Panc1 (cell line): ENCODE data around the gene LCE7A. TPM values are rescaled to one million over a fixed set of nuclear protein-coding genes. Genes with fewer than 3 reads are reported as not detected.

Experiments used
- ATAC-seq: fragments of 200-7000 bp; cut with Tn5 transposase; 2 replicates; pipeline ENCODE4 v1.9.1; 2020; ENCODE audit warnings: mild to moderate bottlenecking, moderate library complexity
- BruUV-seq: library from RNA; stranded (reverse); fragments of 400-500 nt; replicated peaks from 2 replicates; lab custom pipeline; 2021; lab: Mats Ljungman, UMichigan
- CTCF ChIA-PET: fragments of 300-600 bp; sonication (Branson Sonifier 250); formaldehyde crosslinking; loops from one replicate; lab custom pipeline; 2022; ENCODE audit warnings: antibody characterized with exemption; lab: Charles Lee
- POLR2A ChIA-PET: fragments of 300-600 bp; sonication (Branson Sonifier 250); formaldehyde crosslinking; loops from one replicate; lab custom pipeline; 2022; ENCODE audit warnings: antibody characterized with exemption; lab: Charles Lee
- DNase-seq: peaks from one replicate; pipeline ENCODE4 v3.0.0-alpha.2; 2010; ENCODE audit warnings: low read depth, low spot score
- H3K27ac ChIP-seq: 2 replicates; pipeline ENCODE4 v1.5.1; 2011; ENCODE audit warnings: mild to moderate bottlenecking, low read length, inconsistent platforms
- H3K27me3 ChIP-seq: fragments of 200-500 bp; sonication (Bioruptor generic); 2 replicates; pipeline ENCODE4 v1.6.0; 2014; ENCODE audit warnings: low read length, inconsistent platforms; ENCODE audit not compliant: control insufficient read depth, insufficient read depth
- H3K36me3 ChIP-seq: fragments of 200-500 bp; sonication (Bioruptor generic); 2 replicates; pipeline ENCODE4 v1.5.1; 2014; ENCODE audit warnings: inconsistent platforms, mild to moderate bottlenecking, low read length, moderate library complexity; ENCODE audit not compliant: control insufficient read depth, insufficient read depth
- H3K4me1 ChIP-seq: 2 replicates; pipeline ENCODE4 v1.5.1; 2011; ENCODE audit warnings: inconsistent platforms, mild to moderate bottlenecking, low read length, moderate library complexity; ENCODE audit not compliant: control insufficient read depth, insufficient read depth
- H3K4me3 ChIP-seq, 2 experiments: 2 replicates each; pipeline ENCODE4 v1.5.1; 2011 to 2012; ENCODE audit warnings: low read depth in 2 of 2, low read length in 2 of 2, mild to moderate bottlenecking in 2 of 2, inconsistent platforms in 1 of 2, moderate library complexity in 1 of 2
- H3K9me3 ChIP-seq: fragments of 200-500 bp; sonication (Bioruptor generic); 2 replicates; pipeline ENCODE4 v1.5.1; 2014; ENCODE audit warnings: low read depth, mild to moderate bottlenecking, inconsistent platforms, low read length, moderate library complexity; ENCODE audit not compliant: control insufficient read depth, insufficient read depth
- CTCF ChIP-seq: fragments of 450-650 bp; IDR thresholded peaks from 2 replicates; pipeline ENCODE4 v1.5.1; 2017; ENCODE audit warnings: mild to moderate bottlenecking
- POLR2AphosphoS5 ChIP-seq: IDR thresholded peaks from 2 replicates; pipeline ENCODE4 v1.6.1; 2012; ENCODE audit warnings: mild to moderate bottlenecking, low read depth, low read length, moderate library complexity
- REST ChIP-seq, 2 experiments: IDR thresholded peaks; 2 replicates each; pipeline ENCODE4 v1.6.1; 2011 to 2012; ENCODE audit warnings: low read depth in 2 of 2, control low read depth in 1 of 2, low read length in 1 of 2, mild to moderate bottlenecking in 1 of 2, moderate library complexity in 1 of 2; ENCODE audit not compliant: insufficient read depth in 1 of 2
- SIN3A ChIP-seq: IDR thresholded peaks from 2 replicates; pipeline ENCODE4 v1.6.1; 2012; ENCODE audit warnings: low read depth, mild to moderate bottlenecking, low read length, moderate library complexity, borderline replicate concordance; ENCODE audit not compliant: insufficient read depth
- TCF7L2 ChIP-seq: IDR thresholded peaks from 2 replicates; pipeline ENCODE4 v1.6.1; 2011; ENCODE audit warnings: mild to moderate bottlenecking, low read depth, low read length, inconsistent platforms
- in situ Hi-C: cut with HindIII; loops from 2 replicates; pipeline ENCODE4 v1.10.0; 2016; ENCODE audit warnings: low sequenced_read_pairs, low pct_unique_long_range_greater_than_20kb
- intact Hi-C: fragments of 100-400 bp; cut with micrococcal nuclease; formaldehyde crosslinking; loops from one replicate; pipeline ENCODE4 v1.10.0; 2022; ENCODE audit not compliant: unreplicated experiment
- total RNA-seq: library from RNA; stranded (reverse); gene quantifications from one replicate; pipeline ENCODE4 v1.2.1, GENCODE V29; 2021; ENCODE audit not compliant: unreplicated experiment

Gene LCE7A
- total RNA-seq, 1 experiment from 2014 or later = not detected

- in situ Hi-C loops = no loop called here
- intact Hi-C loops = no loop called here
- CTCF ChIA-PET = no interaction called here
These were observed 28.3 kb downstream of the LCE7A start for GRCh38 chr1:152888126-152888525.

DNA sequence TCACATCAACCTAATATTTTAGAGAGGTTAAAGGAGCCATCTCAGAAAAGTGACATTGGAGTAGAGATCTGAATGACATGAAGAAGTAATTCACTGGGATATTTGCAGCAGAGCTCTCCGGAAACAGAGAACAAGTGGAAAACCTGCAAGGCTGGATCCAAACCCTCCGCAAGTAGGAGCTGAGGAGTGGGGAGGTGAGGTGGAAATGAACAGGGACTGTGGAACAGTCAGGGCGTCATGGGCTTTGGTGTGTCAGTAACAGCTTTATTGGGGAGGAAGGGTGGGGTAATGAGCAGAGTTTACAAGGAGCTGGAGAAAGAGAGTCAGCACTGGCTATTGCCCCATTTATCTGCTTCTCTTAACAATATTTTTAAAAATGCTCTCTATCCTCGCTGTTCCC lies 39.2 kb downstream of the LCE7A start:
- intact Hi-C loops (no loop called here), in situ Hi-C loops (no loop called here)
- Histone ChIP-seq H3K36me3 (no peaks in the 10 kb centered on the region), H3K4me3 (no peak overlapping the region), H3K27ac (no peak overlapping the region), H3K4me1 (no peaks in the 10 kb centered on the region), H3K27me3 (peaks cover 12% of the 10 kb centered on the region; the same call in 1 of the 2 replicates), H3K9me3 (no peaks in the 10 kb centered on the region)
- BruUV-seq = no TSS peak
- CTCF ChIA-PET = no interaction called here
- DNase-seq (no peak), ATAC-seq (no peak)
- TF ChIP-seq REST (IDR thresholded peaks at IDR 0.05; ENCODE audit: insufficient read depth in 1 of 2, low read depth in 2 of 2, low read length in 1 of 2) (no peak), POLR2AphosphoS5 (no peak), SIN3A (no peak), CTCF (no peak), TCF7L2 (no peak)
- POLR2A ChIA-PET = no interaction called here

More at GRCh38 chr1:152888126-152888525, 28.3 kb downstream of the LCE7A start:
- Histone ChIP-seq H3K9me3 (no peaks in the 10 kb centered on the region), H3K36me3 (no peaks in the 10 kb centered on the region), H3K4me3 (no peak overlapping the region), H3K4me1 (no peaks in the 10 kb centered on the region), H3K27me3 (no peaks in the 10 kb centered on the region; the same call in none of the 2 replicates), H3K27ac (no peak overlapping the region)
- DNase-seq (no peak), ATAC-seq (no peak)
- POLR2A ChIA-PET = no interaction called here
- no peak for TF ChIP-seq SIN3A
- TF ChIP-seq CTCF = no peak
- TF ChIP-seq REST (IDR thresholded peaks at IDR 0.05; ENCODE audit: insufficient read depth in 1 of 2, low read depth in 2 of 2, low read length in 1 of 2) = no peak
- no peak for TF ChIP-seq POLR2AphosphoS5
- TF ChIP-seq TCF7L2 = no peak
- no TSS peak for BruUV-seq
